ENCODE data around the gene LRRC1.
A peak's percentile ranks its signal among the peaks of the same experiment; 100 is the strongest.

The LRRC1 gene

DNA sequence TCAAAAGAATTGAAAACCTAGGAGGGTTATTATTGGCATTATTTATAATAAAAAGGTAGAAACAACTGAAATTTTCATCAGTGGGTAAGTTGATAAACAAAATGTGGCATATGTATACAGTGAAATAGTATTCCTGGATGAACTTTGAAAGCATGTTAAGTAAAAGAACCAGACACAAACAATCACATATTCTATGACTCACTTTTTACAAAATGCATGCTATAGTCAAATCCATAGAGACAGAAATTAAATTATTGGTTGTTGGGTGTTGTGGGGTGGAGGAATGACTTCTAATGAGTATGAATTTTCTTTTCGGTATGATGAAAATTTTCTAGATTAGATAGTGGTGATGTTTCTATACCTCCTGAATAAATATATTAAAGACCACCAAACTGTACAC lies 94.6 kb downstream of the LRRC1 start:
- no peak for DNase-seq (ENCODE audit: low spot score)

DNA sequence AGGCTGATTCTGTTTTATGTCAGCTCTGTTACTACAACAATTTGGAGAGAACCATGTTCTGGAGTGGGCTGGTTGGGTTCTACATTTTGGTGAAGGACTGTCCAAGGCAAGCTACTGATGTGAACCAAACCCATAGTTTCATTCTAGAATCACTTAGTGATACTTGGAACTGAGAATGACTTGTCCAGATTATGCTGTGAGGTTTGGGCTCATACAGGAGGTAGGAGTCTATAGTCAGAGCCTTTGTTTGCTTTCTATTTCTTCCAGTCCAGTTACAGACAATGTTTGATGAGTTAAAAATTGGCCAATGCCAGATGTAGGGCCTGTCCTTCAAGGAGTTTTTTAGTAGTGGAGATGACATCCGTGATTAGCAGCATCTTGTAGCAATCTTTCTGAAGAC lies 97.9 kb downstream of the LRRC1 start:
- no peak for DNase-seq (ENCODE audit: low spot score)

DNA sequence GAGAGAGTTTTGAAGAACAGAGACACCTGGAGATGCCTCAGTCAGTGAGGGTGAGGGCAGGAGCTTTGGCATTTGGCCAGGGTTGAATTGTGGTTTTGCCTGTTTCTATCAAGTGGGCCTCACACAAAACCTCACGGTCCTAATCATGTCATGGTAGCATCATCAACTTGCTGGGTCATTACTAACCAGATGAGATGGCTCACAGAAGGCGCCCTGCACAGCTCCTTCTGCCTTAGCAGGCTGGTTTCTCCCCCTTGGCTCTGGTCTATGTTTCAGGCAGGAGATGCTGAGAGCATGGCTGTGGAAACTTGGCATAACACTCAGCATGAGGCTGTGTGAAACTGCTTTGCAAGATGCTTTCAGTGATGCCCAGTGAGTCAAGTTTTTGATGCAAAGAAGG lies 99.3 kb downstream of the LRRC1 start:
- peak; percentile 63 for DNase-seq (ENCODE audit: low spot score)

DNA sequence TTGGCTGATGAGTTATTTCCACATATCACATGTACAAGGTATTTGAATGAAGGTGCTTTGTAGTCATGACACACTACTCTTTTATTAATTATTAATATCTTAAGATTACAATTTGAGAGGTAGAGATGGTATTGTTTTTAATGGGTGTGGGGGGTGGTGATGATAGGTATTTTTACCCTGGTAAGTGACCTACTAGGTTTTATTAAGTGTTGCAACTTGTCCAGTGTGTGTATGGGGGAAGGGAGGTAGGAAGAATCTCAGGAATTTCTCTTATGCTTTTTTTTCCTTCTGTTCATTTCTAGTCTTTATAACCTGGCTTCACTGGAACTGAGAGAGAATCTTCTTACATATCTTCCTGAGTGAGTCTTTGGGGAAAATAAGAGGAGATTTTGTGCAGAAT lies 101.4 kb downstream of the LRRC1 start:
- no peak for DNase-seq (ENCODE audit: low spot score)

DNA sequence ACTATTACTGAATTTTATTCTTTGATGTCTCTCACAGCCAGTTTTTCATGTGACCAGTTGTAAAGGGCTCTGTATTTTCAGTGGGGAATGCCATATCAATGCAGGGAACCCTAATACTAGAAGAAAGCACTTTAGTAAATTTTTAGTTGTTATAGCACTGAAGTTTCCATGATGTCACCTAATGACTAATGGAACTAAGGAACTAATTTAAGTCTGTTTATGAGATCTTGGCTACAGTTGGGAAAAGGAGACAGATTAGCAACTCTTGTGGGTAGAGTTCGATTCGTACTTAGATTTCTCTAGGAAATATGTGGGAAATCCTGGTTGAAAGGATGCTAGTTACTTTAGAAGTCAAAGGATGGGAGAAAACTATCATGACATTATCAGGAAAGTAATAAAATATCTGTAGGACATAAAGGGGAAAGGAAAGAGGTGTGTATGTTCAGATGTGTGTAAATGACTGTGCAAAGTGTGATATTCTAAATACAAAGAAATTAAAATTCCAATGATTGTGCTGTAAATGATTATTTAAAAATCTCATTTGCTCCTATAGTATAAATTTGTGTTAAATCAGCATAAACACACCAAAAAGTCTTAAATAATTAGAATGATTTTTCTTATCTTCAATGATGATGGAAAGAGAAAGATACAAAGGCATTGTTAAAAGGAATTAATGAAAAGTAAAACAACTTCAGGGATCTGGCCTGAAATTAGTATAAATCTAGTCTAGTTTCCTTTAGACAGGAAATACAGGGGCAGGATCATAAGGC lies 103.4 kb downstream of the LRRC1 start:
- DNase-seq (ENCODE audit: low spot score): no peak

DNA sequence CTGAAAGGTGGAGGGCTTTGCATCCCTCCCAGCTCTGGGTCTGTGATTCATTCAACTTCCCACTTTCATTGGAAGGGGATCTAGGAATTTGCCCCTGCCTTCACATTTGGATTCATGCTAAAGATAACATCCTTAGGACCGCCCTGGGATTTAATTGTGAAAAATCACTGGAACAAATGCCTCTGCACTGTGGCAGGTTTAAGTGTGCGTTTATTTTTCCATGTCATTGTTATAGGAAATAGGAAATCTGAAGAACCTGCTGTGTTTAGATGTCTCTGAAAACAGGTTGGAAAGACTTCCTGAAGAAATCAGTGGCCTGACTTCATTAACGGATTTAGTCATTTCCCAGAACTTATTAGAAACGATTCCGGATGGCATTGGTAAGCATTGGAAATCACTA lies 104.7 kb downstream of the LRRC1 start:
- DNase-seq (ENCODE audit: low spot score): no peak

DNA sequence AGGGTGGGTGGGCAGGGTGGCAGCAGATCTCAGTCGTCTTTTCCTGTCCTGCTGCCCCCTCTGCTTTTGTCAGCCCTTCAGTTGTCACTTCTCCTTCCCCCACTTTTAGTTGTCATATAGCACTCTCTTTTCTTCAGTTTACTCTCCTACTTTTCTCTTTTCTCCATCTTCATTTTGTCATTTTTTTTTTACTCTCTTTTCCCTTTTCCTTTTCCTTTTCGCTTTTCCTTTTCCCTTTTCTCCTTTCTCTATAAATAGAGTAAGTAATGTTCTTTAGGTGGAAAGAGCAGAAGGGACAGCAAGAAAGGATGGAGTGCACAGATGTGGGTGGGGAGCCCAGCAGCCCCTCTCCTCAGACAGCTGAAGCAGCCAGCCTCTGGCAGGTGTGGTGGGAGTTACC lies 108.6 kb downstream of the LRRC1 start:
- DNase-seq (ENCODE audit: low spot score): no peak

DNA sequence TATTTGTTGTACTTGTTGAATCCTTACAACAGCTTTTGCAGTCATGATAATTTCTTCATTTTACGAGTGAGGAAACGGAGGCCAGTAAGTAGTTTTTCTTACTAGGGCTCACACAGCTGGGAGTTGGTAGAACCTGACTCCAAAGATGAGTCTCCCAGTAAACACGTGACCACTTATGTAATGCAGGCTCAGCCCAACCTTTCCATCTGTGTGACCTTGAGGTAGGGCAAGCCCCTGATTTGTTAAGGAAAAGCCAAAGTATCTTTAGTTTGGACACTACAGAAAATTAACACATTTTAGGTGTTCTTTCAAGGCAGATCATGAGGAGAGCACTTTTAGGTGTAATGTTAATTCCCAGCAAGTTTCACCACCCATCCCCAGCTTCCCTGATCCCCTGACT lies 111.3 kb downstream of the LRRC1 start:
- no peak for DNase-seq (ENCODE audit: low spot score)

DNA sequence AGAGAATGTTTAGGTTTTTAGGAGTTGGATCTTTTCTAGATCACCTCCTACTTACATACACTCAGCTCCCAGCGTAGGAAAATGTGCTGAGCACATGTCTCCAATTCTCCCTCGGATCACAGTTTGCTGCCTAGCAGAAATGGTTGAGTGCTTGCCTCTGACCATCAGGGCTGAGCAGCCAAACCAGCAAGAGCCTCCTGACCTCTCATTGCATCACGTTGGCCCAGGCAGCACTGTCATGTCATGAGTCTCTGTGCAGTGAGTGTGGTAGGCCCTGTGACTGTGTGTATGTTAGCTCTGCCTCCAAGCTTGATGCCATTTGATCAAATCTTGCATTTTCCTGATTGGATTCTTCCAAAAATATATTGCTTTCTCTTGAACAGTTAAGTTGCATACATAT lies 112.0 kb downstream of the LRRC1 start:
- DNase-seq (ENCODE audit: low spot score): peak; percentile 54

DNA sequence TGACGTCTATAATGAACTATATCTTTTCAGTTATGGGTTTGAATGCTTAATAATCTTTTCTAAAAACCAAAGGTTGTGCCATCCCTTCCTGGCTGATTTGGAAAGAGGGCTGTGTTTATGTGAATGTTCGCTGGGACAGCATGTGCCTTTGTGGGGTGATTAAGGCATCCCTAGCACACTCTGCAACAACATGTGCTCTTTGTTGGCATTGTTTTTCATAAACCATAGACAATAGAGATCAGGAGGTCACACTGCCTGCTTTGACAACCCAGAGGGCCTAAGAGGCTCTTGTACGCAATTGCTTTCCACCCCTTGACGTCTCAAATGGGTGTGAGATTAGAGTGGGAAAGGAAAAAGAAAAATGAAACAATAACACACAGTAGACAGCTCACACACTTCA lies 116.0 kb downstream of the LRRC1 start:
- peak; percentile 87 for DNase-seq (ENCODE audit: low spot score)

DNA sequence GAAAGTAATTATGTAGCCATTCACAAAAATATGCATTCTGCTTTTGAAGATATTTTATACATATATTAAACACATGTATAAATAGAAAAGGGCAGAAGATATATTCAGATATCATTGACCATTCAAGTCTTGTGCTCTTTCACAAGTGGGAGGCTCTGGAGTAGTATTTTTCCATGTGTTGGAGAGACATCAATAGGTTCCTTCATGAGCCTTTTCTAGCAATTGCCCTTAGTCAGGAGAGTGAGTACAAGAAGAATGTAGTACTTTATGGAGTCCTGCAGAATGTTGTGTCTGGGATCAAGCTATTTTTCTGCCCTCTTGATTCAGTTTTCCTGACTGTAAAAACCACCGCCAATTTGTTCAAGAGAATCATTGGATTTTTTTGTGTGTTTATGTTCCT lies 117.9 kb downstream of the LRRC1 start:
- peak; percentile 79 for DNase-seq (ENCODE audit: low spot score)

DNA sequence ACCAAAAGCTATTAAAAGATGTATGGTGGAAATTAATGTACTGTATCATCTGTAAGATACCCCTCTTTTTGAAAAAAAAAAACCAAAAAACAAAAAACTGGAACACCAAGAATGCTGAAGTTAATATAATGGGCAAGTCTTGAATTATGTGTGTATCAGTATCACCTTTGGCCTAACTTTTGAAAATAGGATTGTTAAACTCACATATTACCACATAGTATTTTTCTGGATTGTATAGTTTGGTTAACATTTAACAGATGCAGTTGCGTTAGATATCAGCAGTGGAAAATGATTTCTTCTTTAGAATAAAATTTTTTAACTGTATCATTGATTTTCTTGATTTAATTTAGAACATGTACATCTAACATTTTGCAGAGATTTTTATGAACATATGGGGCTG lies 118.5 kb downstream of the LRRC1 start:
- DNase-seq (ENCODE audit: low spot score): no peak

DNA sequence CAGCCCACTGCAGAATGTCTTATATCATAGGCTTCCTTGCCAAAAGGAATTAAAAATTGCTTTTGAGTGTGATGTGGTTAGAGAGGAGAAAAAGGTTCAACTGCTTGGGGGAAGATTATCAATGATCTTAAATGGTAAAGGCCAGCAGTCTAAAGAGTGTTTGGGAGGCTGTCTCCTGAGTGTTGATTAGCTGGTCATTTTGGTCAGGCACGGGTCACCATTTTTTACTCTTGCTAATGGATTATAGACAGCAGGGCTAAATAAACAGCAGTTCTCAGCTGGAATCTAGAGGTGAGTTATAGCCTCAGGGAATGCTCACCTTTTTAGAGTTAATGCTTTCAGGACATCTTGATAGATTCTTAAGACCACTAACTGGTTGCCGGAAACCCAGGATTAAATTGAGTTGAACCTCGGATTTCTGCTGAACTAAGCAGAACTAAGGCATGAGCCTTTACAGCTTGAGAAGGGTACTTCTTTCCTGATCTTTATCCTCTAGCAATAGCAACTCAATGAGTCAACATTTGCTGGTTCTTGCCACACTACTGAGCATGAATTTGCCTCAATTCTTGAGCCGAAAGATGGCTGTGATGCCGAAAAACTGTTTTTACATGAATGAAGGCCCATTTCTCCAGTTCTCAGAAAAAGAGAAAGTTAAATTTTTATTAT lies 120.4 kb downstream of the LRRC1 start:
- no peak for DNase-seq (ENCODE audit: low spot score)

DNA sequence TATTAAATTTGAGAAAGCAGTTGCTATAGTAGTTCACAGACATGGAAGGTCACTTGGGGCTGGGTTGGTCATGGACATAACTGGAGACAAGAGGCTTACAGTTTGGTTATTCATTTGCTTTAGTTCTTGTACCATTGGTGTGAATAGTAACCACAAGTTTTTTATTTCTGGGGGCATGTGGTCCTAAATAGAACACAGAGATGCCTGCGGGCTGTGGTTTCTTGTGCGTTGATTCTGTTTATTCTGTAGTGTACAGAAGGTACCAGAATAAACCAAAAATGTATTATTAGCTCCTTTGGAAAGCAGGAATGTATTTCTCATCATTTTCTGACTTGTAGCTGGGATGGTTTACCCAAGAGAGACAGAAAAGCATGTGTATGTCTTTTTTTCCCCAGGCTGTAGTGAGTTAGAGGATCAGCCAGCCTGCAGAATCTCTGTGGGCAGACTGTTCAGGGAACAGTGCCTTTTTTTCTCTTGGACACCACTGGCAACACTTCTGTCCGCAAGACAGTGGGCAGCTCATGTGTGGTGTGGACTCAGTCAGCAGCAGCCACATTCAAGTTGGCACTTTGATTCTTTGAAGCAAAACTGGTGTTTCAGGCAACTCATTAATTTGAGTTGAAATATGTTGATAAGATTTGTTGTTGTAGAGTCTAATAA lies 122.1 kb downstream of the LRRC1 start:
- DNase-seq (ENCODE audit: low spot score): peak; percentile 51

DNA sequence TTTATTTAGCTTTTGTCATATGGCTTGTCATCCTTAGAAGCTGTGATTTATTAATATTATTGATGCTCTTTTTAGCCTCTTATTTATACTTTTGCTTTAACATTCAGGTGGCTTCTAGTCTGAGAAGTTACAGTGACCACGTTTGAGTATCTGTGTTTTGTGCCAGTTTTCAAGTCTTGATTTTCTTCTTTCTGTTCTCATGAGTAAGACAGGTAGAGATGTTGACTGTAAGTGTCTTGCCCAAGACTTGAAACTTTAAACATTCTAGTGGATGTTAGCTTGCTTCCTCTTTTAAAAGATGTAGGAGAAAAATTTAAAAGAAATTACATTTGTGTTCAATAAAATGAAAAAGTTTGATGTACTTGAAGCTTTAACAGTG lies 122.6 kb downstream of the LRRC1 start:
- DNase-seq (ENCODE audit: low spot score): no peak

DNA sequence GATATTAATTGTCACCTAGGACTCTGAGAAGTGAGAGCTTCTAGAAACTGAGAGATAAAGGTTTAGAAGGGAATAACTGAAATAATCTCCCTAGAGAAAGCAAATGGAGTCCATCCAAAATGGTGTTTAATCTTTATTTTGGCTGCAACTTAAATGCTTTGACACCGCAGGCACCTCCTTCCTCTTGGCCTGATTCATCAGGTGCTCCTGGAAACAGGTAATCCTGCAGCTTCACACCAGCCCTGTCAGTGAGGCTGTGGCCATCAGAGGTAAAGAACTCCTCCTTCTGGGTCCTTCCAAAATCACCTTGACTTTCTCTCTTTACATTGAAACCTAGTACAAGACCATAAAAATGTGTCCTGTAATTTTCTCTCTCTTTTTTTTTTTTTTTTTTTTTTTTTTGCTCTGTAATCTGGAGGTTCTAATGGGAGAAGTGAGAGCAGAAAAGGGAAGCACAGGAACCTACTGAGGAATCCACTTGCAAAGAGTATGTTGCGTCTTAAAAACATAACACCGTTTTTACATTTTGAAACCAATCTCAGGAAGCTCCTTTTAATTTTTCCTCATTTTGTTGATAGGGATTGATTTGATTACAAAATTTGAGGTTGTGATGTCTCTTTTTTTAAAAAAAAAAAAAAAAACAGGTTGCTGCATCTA lies 124.2 kb downstream of the LRRC1 start:
- DNase-seq (ENCODE audit: low spot score): no peak

DNA sequence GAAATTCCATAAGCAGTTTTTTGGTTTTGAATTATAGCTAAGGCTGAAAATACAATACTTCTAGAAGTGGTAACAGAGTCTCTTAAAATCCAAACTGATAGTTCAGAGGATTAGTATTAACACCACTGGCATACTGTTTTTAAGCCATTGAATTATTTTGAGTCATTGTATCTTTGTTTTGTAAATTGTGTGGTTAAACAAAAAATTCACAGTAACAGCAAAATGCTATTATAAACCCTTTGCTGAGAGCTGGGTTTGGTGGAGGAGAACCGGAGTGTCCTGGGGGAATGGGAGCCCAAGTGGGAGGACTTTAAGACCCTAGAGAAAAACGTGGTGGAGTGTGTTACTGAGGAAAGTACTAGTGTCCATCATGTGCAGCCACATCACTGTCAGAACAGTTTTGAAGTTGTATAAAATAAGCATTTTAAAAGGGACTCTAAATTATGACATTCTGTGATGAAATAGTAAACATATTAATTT lies 125.1 kb downstream of the LRRC1 start:
- DNase-seq (ENCODE audit: low spot score): no peak

DNA sequence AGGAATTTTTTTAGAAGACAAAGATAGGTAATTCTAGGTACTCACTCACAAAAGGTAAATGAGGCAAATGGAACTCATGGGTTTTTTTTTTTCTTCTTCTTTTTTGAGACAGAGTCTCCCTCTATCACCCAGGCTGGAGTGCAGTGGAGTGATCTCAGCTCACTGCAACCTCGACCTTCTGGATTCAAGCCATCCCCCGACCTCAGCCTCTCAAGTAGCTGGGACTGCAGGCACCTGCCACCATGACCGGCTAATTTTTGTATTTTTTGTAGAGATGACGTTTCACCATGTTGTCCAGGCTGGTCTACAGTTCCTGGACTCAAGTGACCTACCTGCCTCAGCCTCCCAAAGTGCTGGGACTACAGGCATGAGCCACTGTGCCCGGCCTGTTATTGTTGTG lies 126.1 kb downstream of the LRRC1 start:
- no peak for DNase-seq (ENCODE audit: low spot score)

DNA sequence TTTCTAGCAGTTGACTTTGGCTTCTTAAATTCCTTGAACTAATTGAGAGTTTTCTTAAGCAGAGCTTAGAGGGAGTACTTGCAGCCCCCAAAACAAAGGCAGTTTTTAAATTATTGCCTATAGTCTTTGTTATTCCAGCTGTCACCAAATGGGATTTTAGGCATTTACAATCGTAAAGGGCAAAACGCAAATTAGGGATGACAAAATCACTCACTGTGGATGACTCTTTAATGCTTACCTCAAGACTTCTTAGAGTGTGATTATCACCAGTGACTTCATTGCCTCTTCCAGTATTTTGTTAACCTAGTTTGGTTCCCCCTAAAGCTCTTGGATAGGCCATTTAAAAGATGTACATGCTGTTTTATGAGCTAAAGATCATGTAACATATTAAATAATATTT lies 126.8 kb downstream of the LRRC1 start:
- DNase-seq (ENCODE audit: low spot score): no peak

DNA sequence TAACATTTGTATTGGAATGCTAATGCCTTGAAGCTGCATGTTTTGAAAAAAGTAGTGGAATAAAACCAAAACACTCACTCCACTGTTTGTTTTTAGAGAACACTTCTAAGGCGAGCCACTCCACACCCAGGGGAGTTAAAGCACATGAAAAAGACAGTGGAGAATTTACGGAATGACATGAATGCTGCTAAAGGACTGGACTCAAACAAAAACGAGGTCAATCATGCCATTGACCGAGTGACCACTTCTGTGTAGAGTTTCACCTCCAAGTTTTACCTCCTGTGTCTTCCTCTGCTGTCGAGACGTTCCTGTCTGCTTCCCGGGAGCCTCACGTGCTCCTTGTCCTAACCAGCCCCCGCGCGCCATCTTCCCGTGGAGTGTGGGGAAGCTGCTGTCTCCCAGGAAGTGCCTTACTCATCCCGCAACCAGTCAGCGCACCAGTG lies 127.8 kb downstream of the LRRC1 start:
- DNase-seq (ENCODE audit: low spot score): no peak

DNA sequence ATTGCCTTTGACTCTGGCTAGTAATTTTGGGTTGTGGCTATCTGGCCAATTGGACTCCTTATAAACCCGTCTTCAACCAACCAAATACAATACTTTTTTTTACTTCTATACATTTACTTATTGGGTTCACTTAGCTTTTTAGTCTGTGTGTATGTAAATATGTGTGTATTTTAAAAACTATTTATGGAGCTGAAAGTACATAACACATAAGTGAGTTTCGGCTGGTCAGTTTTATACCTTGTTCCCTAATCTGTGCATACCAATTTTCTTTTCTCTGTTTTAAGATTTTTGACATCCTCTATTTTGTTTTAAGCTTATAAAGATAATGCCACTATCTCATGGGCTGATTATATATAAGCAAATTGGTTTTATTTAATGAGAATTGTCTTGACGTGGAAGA lies 129.5 kb downstream of the LRRC1 start:
- DNase-seq (ENCODE audit: low spot score): no peak

DNA sequence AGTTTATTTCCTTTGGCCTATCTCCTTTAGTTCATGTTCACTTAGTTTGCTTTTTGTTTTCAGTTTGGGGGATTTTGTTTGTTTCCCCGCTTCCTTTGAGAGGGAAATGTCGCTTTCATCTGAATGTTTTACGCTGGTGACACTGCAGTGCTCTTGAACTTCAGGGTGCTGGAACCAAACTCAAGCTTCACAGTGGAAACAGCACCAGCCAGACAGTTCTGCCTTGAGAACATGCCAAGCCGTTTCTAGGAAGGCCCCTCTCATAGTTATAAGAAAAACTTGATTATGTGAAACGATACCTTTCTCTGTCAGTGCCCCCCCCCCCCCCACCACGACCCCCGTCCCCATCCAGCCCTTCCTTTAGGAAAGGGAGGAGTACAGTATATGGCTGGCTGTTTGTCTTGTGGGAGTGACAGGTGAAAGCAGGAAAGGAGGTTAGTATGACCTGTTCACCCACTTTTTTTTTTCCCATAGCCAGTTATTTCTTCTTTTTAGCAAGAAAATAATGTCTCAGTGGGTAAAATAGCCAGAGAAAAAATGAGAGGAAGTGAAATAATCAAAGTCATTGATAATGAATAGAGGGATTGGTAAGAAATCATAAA lies 130.1 kb downstream of the LRRC1 start:
- no peak for DNase-seq (ENCODE audit: low spot score)
